Neural cell (in vitro differentiated cells): ENCODE results near the gene KCTD18. TPM values are rescaled to one million over a fixed set of nuclear protein-coding genes. Genes with fewer than 3 reads are reported as not detected.

ENCODE experiments used
- H2AFZ ChIP-seq: fragments of 200-600, 300-800 bp; sonication (generic), shearing (Covaris generic); 2 replicates; pipeline ENCODE4 v1.6.0; 2014; ENCODE audit warnings: low read depth, mild to moderate bottlenecking, antibody characterized with exemption, low read length, moderate library complexity
- H3F3A ChIP-seq: fragments of 200-600 bp; shearing (Covaris generic); 2 replicates; pipeline ENCODE4 v1.6.1; 2016; ENCODE audit warnings: mild to moderate bottlenecking, moderate library complexity, mixed read lengths, antibody characterized with exemption, low read length; ENCODE audit not compliant: insufficient read depth, poor library complexity, severe bottlenecking
- H3K27ac ChIP-seq: fragments of 200-600, 300-800 bp; sonication (generic), shearing (Covaris generic); 2 replicates; pipeline ENCODE4 v1.5.1; 2014; ENCODE audit warnings: mild to moderate bottlenecking, low read length, moderate library complexity
- H3K27me3 ChIP-seq: fragments of 300-800, 200-600 bp; sonication (generic), shearing (Covaris generic); 2 replicates; pipeline ENCODE4 v1.6.0; 2014; ENCODE audit warnings: mild to moderate bottlenecking, low read depth, low read length, moderate library complexity; ENCODE audit not compliant: insufficient read depth
- H3K36me3 ChIP-seq: fragments of 300-800, 200-600 bp; sonication (generic), shearing (Covaris generic); 2 replicates; pipeline ENCODE4 v1.5.1; 2014; ENCODE audit warnings: mild to moderate bottlenecking, antibody characterized with exemption, low read length, moderate library complexity; ENCODE audit not compliant: insufficient read depth
- H3K4me2 ChIP-seq: fragments of 300-800, 200-600 bp; sonication (generic), shearing (Covaris generic); 2 replicates; pipeline ENCODE4 v1.6.0; 2014; ENCODE audit warnings: mild to moderate bottlenecking, low read length
- H3K4me3 ChIP-seq: fragments of 300-800, 200-600 bp; sonication (generic), shearing (Covaris generic); 2 replicates; pipeline ENCODE4 v1.5.1; 2014; ENCODE audit warnings: mild to moderate bottlenecking, low read length, moderate library complexity
- H3K79me2 ChIP-seq: fragments of 200-600 bp; shearing (Covaris generic); replicated peaks from 2 replicates; pipeline ENCODE4 v1.6.0; 2014; ENCODE audit warnings: mild to moderate bottlenecking, low read length, moderate library complexity; ENCODE audit not compliant: insufficient read depth
- H3K9ac ChIP-seq: fragments of 300-800, 200-600 bp; sonication (generic), shearing (Covaris generic); 2 replicates; pipeline ENCODE4 v1.6.1; 2016; ENCODE audit warnings: mild to moderate bottlenecking, low read length, mixed read lengths
- H3K9me2 ChIP-seq: fragments of 200-600 bp; shearing (Covaris generic); 2 replicates; pipeline ENCODE4 v1.6.1; 2016; ENCODE audit warnings: mild to moderate bottlenecking, low read length, mixed read lengths; ENCODE audit not compliant: insufficient read depth
- H3K9me3 ChIP-seq: fragments of 200-600, 300-800 bp; sonication (generic), shearing (Covaris generic); 2 replicates; pipeline ENCODE4 v1.6.1; 2016; ENCODE audit warnings: mild to moderate bottlenecking, mixed run types, low read length, moderate library complexity, mixed read lengths
- H4K20me1 ChIP-seq: fragments of 200-600 bp; shearing (Covaris generic); 2 replicates; pipeline ENCODE4 v1.6.1; 2016; ENCODE audit warnings: mild to moderate bottlenecking, mixed run types; ENCODE audit not compliant: insufficient read depth
- CTCF ChIP-seq: fragments of 450-650 bp; IDR thresholded peaks from 2 replicates; pipeline ENCODE4 v1.5.1; 2014; ENCODE audit warnings: antibody characterized with exemption, mild to moderate bottlenecking, moderate library complexity; ENCODE audit not compliant: poor library complexity, severe bottlenecking
- EP300 ChIP-seq: fragments of 450-650 bp; conservative IDR thresholded peaks from 2 replicates; pipeline ENCODE4 v1.6.1; 2014; ENCODE audit warnings: antibody characterized with exemption, mild to moderate bottlenecking, moderate library complexity; ENCODE audit not compliant: poor library complexity, severe bottlenecking
- EZH2 ChIP-seq: fragments of 200-600, 300-800 bp; shearing (Covaris generic), sonication (generic); IDR thresholded peaks from 2 replicates; pipeline ENCODE4 v1.6.1; 2014; ENCODE audit warnings: antibody characterized with exemption, low read length, borderline replicate concordance, mild to moderate bottlenecking; ENCODE audit not compliant: insufficient read depth, poor library complexity, severe bottlenecking
- MXI1 ChIP-seq: fragments of 450-650 bp; conservative IDR thresholded peaks from 2 replicates; pipeline ENCODE4 v1.6.1; 2014; ENCODE audit warnings: antibody characterized with exemption, mild to moderate bottlenecking; ENCODE audit not compliant: poor library complexity, severe bottlenecking
- POLR2AphosphoS5 ChIP-seq: IDR thresholded peaks from 2 replicates; pipeline ENCODE4 v1.6.1; 2012
- RAD21 ChIP-seq: fragments of 450-650 bp; conservative IDR thresholded peaks from 2 replicates; pipeline ENCODE4 v1.6.1; 2014; ENCODE audit warnings: antibody characterized with exemption, mild to moderate bottlenecking, moderate library complexity
- REST ChIP-seq: IDR thresholded peaks from 2 replicates; pipeline ENCODE4 v1.6.1; 2012; ENCODE audit warnings: borderline replicate concordance
- SMC3 ChIP-seq: fragments of 450-650 bp; conservative IDR thresholded peaks from 2 replicates; pipeline ENCODE4 v1.6.1; 2014; ENCODE audit warnings: antibody characterized with exemption, mild to moderate bottlenecking, moderate library complexity; ENCODE audit not compliant: poor library complexity
- TAF1 ChIP-seq: IDR thresholded peaks from 2 replicates; pipeline ENCODE4 v1.6.1; 2012; ENCODE audit warnings: low read depth
- polyA plus RNA-seq: library from polyadenylated mRNA; depleted of rRNA; stranded (reverse); fragments of >200 nt; gene quantifications from 2 replicates; pipeline ENCODE4 v1.2.3, GENCODE V29; 2014

KCTD18 gene
- polyA plus RNA-seq, 1 donor from 2014 or later, result 17.0 TPM

GRCh38 chr2:200525882-200526651 lies 16.2 kb upstream of the KCTD18 start, which contains the start of gene SGO2:
Gene SGO2, plus strand, starts transcription at chr2:200526207. Its CDS starts 6,769 bp downstream, at chr2:200532976.
- TF ChIP-seq SMC3 (peak; percentile 53), MXI1 (peak; percentile 98), RAD21 (peak; percentile 41), REST (no peak), TAF1 (peak; percentile 51), POLR2AphosphoS5 (peak; percentile 90), EP300 (peak; percentile 70), EZH2 (no peak)
- Histone ChIP-seq H4K20me1 (no peaks in the 10 kb centered on the region), H3K4me3 (peak within 1 kb of the TSS; percentile 92), H3F3A (no peaks in the 10 kb centered on the region), H3K4me2 (peak within 1 kb of the TSS; percentile 90), H3K9me2 (no peaks in the 10 kb centered on the region), H3K79me2 (peaks cover 7% of the 10 kb centered on the region), H2AFZ (peak within 1 kb of the TSS; percentile 54), H3K27ac (peak within 1 kb of the TSS; percentile 32), H3K36me3 (no peaks in the 10 kb centered on the region), H3K27me3 (peaks cover 3% of the 10 kb centered on the region), H3K9me3 (no peaks in the 10 kb centered on the region), H3K9ac (peak within 1 kb of the TSS; percentile 55)

- Histone ChIP-seq H3K9me2 (no peaks in the 10 kb centered on the region), H3K4me3 (peak overlapping the region; percentile 92), H3K9ac (peak overlapping the region; percentile 55), H4K20me1 (no peaks in the 10 kb centered on the region), H3F3A (no peaks in the 10 kb centered on the region), H3K36me3 (no peaks in the 10 kb centered on the region), H3K9me3 (no peaks in the 10 kb centered on the region), H3K27ac (peak overlapping the region; percentile 32), H3K27me3 (peaks cover 3% of the 10 kb centered on the region), H2AFZ (peak overlapping the region; percentile 54), H3K79me2 (peaks cover 7% of the 10 kb centered on the region), H3K4me2 (peak overlapping the region; percentile 47)
- TF ChIP-seq SMC3 (no peak), EZH2 (no peak), CTCF (no peak), REST (no peak), RAD21 (no peak), MXI1 (no peak), POLR2AphosphoS5 (no peak), TAF1 (no peak), EP300 (no peak)
These were observed 15.6 kb upstream of the KCTD18 start for GRCh38 chr2:200525551-200525881.
